ENCODE data around the gene SETD6. TPM values are rescaled to one million over a fixed set of nuclear protein-coding genes. Genes with fewer than 3 reads are reported as not detected.

Gene SETD6
- total RNA-seq, 4 donors from 2014 or later, result 18.2 to 27.5 (median 22.0) TPM

DNA sequence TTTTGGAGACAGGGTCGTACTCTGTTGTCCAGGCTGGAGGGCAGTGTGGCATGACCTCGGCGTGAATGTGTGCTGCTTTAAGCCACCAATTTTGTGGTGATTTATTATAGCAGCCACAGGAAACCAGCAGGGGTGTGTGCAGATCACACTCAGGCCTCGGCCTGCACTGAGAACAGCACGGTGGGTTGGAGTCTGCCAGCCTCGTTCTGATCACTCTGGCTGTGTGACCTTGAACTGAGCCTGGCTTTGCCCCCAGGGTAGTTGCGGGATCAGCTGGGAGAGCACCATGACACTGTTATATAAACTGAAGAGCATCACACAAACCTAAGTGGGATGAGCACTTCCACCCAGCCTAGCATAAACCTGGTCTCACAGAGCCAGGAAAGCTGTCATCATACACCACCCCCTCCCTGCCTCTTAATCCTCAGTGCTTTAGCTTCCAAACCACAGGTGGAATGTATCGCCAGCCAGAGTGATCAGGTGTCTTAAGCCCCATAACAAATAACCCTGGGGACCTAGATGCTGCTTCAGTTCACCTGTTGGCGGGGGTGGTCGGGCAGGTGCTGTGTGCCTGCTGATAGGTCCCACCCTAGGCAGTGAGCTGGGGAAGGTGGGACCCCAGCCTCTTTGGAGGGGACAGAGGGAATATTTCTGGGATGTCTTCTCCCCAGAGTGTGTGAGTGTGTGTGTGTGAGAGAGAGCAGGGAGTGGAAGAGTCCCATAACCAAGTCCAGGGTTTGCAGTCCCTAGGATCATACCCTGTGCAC, 43.9 kb upstream of the SETD6 start:
- intact Hi-C loops (cut with DNase I), result no loop called here
- Histone ChIP-seq H3K27me3 (peaks cover 0 to 50% (median 3%) of the 10 kb centered on the region in 4 donors), H3K9me3 (no peaks in the 10 kb centered on the region), H3K27ac (replicated peaks in 1 of 4) (no peak overlapping the region), H3K36me3 (no peaks in the 10 kb centered on the region), H3K4me3 (no peak overlapping the region), H3K4me1 (peaks cover 0 to 47% (median 0%) of the 10 kb centered on the region in 4 donors)
- WGBS, result 70% methylated on average over 10 of the region's 10 CpGs
- DNase-seq (ENCODE audit: extremely low spot score), result no peak
- TF ChIP-seq EP300 (IDR thresholded peaks at IDR 0.05) (no peak), POLR2AphosphoS5 (IDR thresholded peaks at IDR 0.05) (no peak), POLR2A (IDR thresholded peaks at IDR 0.05; ENCODE audit: low read depth) (no peak)
- TF ChIP-seq, protein P1, sequence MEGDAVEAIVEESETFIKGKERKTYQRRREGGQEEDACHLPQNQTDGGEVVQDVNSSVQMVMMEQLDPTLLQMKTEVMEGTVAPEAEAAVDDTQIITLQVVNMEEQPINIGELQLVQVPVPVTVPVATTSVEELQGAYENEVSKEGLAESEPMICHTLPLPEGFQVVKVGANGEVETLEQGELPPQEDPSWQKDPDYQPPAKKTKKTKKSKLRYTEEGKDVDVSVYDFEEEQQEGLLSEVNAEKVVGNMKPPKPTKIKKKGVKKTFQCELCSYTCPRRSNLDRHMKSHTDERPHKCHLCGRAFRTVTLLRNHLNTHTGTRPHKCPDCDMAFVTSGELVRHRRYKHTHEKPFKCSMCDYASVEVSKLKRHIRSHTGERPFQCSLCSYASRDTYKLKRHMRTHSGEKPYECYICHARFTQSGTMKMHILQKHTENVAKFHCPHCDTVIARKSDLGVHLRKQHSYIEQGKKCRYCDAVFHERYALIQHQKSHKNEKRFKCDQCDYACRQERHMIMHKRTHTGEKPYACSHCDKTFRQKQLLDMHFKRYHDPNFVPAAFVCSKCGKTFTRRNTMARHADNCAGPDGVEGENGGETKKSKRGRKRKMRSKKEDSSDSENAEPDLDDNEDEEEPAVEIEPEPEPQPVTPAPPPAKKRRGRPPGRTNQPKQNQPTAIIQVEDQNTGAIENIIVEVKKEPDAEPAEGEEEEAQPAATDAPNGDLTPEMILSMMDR (IDR thresholded peaks at IDR 0.05), result no peak

- no peak overlapping the region for H3K4me3 ChIP-seq
- TF ChIP-seq POLR2AphosphoS5 (IDR thresholded peaks at IDR 0.05), result no peak
- no peak for TF ChIP-seq EP300 (IDR thresholded peaks at IDR 0.05)
- TF ChIP-seq, protein P1 (IDR thresholded peaks at IDR 0.05), result no peak
- TF ChIP-seq POLR2A (IDR thresholded peaks at IDR 0.05; ENCODE audit: low read depth), result no peak
- H3K9me3 ChIP-seq, result no peaks in the 10 kb centered on the region
- no peak for DNase-seq (ENCODE audit: extremely low spot score)
- H3K27ac ChIP-seq (replicated peaks in 1 of 4), result no peak overlapping the region
- H3K36me3 ChIP-seq, result no peaks in the 10 kb centered on the region
- H3K27me3 ChIP-seq, result peaks cover 0 to 41% (median 1%) of the 10 kb centered on the region in 4 donors
- intact Hi-C loops (cut with DNase I), result no loop called here
- H3K4me1 ChIP-seq, result peaks cover 0 to 51% (median 0%) of the 10 kb centered on the region in 4 donors
- 89% methylated on average over 9 of the region's 9 CpGs for WGBS
Measured at GRCh38 chr16:58472266-58472665, 43.1 kb upstream of the SETD6 start.

DNA sequence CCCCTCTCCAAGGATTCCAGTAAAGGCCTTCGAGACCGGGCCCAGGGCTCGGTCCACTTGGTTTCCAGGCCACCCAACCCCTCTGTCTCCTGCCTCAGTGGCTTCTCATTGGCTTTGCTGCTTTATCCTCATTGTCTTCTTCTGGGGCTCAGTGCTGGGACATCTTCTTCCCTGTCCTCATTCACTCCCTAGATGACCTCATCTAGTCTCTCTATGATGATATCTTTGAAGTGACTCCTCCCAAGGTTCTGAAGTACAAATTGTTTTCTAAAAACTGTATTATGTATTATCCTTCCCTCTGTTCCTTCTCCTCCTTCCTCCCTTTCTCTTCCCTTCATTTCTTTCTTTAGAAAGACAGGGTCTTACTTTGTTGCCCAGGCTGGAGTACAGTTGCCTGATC, 42.5 kb upstream of the SETD6 start:
- no peak for DNase-seq (ENCODE audit: extremely low spot score)
- H3K36me3 ChIP-seq, result no peaks in the 10 kb centered on the region
- intact Hi-C loops (cut with DNase I), result no loop called here
- H3K27me3 ChIP-seq, result peaks cover 0 to 35% (median under 1%) of the 10 kb centered on the region in 4 donors
- 95% methylated on average over 3 of the region's 3 CpGs for WGBS
- H3K4me3 ChIP-seq, result no peak overlapping the region
- no peaks in the 10 kb centered on the region for H3K9me3 ChIP-seq
- no peak overlapping the region for H3K27ac ChIP-seq (replicated peaks in 1 of 4)
- no peak for TF ChIP-seq POLR2A (IDR thresholded peaks at IDR 0.05; ENCODE audit: low read depth)
- TF ChIP-seq, protein P1 (IDR thresholded peaks at IDR 0.05), result no peak
- TF ChIP-seq EP300 (IDR thresholded peaks at IDR 0.05), result no peak
- no peak for TF ChIP-seq POLR2AphosphoS5 (IDR thresholded peaks at IDR 0.05)
- peaks cover 0 to 57% (median 0%) of the 10 kb centered on the region in 4 donors for H3K4me1 ChIP-seq

DNA sequence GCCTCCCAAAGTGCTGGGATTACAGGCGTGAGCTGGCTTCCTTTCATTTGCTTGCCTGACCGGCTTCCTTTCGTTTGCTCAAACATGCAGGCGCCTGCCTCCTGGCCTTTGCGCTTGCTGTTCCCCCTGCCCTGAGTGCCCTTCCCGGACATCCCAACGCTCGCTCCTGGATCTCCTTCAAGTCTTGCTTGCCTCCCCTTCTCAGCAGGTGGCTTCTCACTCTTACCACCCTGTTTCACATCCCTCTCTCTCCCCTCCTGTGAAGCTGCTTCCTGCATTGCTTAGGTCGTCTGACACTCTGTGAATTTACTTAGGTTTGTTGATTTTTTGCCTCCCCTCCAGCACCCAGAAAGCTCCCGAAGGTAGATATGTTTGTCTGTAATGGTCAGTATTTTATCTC, 41.0 kb upstream of the SETD6 start:
- WGBS, result 80% methylated on average over 10 of the region's 10 CpGs
- no peak for DNase-seq (ENCODE audit: extremely low spot score)
- no peak overlapping the region for H3K4me3 ChIP-seq
- H3K36me3 ChIP-seq, result no peaks in the 10 kb centered on the region
- H3K9me3 ChIP-seq, result no peaks in the 10 kb centered on the region
- peaks cover 0 to 58% (median 0%) of the 10 kb centered on the region in 4 donors for H3K4me1 ChIP-seq
- H3K27ac ChIP-seq (replicated peaks in 1 of 4), result no peak overlapping the region
- intact Hi-C loops (cut with DNase I), result no loop called here
- TF ChIP-seq POLR2A (IDR thresholded peaks at IDR 0.05; ENCODE audit: low read depth) (no peak), POLR2AphosphoS5 (IDR thresholded peaks at IDR 0.05) (no peak), EP300 (IDR thresholded peaks at IDR 0.05) (no peak)
- TF ChIP-seq, protein P1 (IDR thresholded peaks at IDR 0.05), result no peak
- H3K27me3 ChIP-seq, result peaks cover 0 to 21% (median 0%) of the 10 kb centered on the region in 4 donors

Data from esophagus muscularis mucosa (tissue), 4 donors.